Activated B cell treated with CpG ODN at 0.5 μM for 24 hours (primary cell): Measurements from ENCODE around the gene ACCS. TPM values are rescaled to one million over a fixed set of nuclear protein-coding genes. Genes with fewer than 3 reads are reported as not detected.

Experiments used
- ATAC-seq: fragments of 200-7000 bp; cut with Tn5 transposase; one replicate; pipeline ENCODE4 v1.10.0; 2021; ENCODE audit warnings: low read depth, mild to moderate bottlenecking, moderate library complexity
- CTCF ChIA-PET: fragments of 350-600 bp; sonication (Branson Sonifier 250); formaldehyde crosslinking; loops from one replicate; lab custom pipeline; 2021; ENCODE audit warnings: antibody characterized with exemption; lab: Charles Lee
- POLR2A ChIA-PET: fragments of 350-600 bp; sonication (Branson Sonifier 250); formaldehyde crosslinking; loops from one replicate; lab custom pipeline; 2021; ENCODE audit warnings: antibody characterized with exemption; lab: Charles Lee
- DNase-seq: peaks from one replicate; pipeline ENCODE4 v3.0.0; 2022
- H3K27ac Mint-ChIP-seq: one replicate; pipeline ENCODE4 v1.8.0; 2020; ENCODE audit warnings: mixed read lengths
- H3K27me3 Mint-ChIP-seq: one replicate; pipeline ENCODE4 v1.8.0; 2021; ENCODE audit warnings: mixed read lengths
- H3K36me3 Mint-ChIP-seq: one replicate; pipeline ENCODE4 v1.8.0; 2021; ENCODE audit warnings: low read depth, mixed read lengths
- H3K4me1 Mint-ChIP-seq: one replicate; pipeline ENCODE4 v1.8.0; 2021; ENCODE audit warnings: mixed read lengths
- H3K4me3 Mint-ChIP-seq: one replicate; pipeline ENCODE4 v1.8.0; 2020; ENCODE audit warnings: mild to moderate bottlenecking, mixed read lengths
- H3K9me3 Mint-ChIP-seq: one replicate; pipeline ENCODE4 v1.8.0; 2020; ENCODE audit warnings: mixed read lengths
- intact Hi-C: fragments of 100-400 bp; cut with micrococcal nuclease; formaldehyde crosslinking; loops from one replicate; pipeline ENCODE4 v1.15.1; 2024
- total RNA-seq: library from RNA; stranded (reverse); gene quantifications from 2 replicates; pipeline ENCODE4 v1.2.3, GENCODE V29; 2022
- TF ChIP-seq, protein P1 (sequence below): fragments of 200-600 bp; IDR thresholded peaks from one replicate; pipeline ENCODE4 v1.8.0; 2022; ENCODE audit warnings: antibody characterized with exemption, mild to moderate bottlenecking

Gene ACCS
- total RNA-seq, 1 donor from 2014 or later = 27.0 TPM

DNA sequence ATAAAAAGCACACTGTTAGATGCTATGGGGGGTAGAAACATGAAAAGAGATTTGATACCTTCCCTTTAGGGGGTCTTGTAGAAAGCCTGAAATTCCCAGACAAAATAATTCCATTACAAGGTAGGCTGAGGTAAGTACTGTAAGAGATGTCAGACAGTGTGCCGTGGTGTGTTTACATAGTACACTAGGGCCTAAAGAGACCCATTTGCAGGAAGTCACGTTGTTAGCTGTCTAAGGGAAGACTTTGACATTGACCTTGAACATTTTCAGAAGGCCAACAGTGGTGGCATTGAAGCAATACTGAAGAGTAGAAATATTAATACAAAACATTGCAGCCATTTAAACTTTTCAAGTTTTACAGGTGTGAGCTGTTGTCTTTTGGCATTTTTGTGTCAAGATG lies 60.2 kb downstream of the ACCS start:
- DNase-seq = no peak
- TF ChIP-seq, protein P1, sequence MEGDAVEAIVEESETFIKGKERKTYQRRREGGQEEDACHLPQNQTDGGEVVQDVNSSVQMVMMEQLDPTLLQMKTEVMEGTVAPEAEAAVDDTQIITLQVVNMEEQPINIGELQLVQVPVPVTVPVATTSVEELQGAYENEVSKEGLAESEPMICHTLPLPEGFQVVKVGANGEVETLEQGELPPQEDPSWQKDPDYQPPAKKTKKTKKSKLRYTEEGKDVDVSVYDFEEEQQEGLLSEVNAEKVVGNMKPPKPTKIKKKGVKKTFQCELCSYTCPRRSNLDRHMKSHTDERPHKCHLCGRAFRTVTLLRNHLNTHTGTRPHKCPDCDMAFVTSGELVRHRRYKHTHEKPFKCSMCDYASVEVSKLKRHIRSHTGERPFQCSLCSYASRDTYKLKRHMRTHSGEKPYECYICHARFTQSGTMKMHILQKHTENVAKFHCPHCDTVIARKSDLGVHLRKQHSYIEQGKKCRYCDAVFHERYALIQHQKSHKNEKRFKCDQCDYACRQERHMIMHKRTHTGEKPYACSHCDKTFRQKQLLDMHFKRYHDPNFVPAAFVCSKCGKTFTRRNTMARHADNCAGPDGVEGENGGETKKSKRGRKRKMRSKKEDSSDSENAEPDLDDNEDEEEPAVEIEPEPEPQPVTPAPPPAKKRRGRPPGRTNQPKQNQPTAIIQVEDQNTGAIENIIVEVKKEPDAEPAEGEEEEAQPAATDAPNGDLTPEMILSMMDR = no peak
- no peak for ATAC-seq
- Mint-ChIP-seq H3K27ac (no peak overlapping the region), H3K9me3 (no peaks in the 10 kb centered on the region), H3K27me3 (no peaks in the 10 kb centered on the region), H3K36me3 (peaks cover 81% of the 10 kb centered on the region), H3K4me1 (no peaks in the 10 kb centered on the region), H3K4me3 (no peak overlapping the region)
- POLR2A ChIA-PET = no interaction called here
- CTCF ChIA-PET = no interaction called here
- intact Hi-C loops = no loop called here

DNA sequence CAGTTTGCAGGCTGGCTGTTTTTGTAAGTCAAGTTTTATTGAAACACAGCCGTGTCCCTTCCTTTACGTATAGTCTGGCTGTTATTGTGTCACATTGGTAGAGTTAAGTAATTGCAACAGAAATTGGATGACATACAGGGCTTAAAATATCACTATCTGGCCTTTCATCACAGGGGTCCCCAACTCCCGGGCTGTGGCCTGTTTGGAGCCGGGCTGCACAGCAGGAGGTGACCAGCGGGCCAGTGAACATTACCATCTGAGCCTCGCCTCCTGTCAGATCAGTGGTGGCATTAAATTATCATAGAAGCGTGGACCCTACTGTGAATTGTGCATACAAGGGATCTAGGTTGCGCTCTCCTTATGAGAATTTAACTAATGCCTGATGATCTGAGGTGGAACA lies 61.1 kb downstream of the ACCS start:
- ATAC-seq (no peak), DNase-seq (no peak)
- ChIA-PET POLR2A (no interaction called here), CTCF (no interaction called here)
- intact Hi-C loops = no loop called here
- Mint-ChIP-seq H3K27ac (no peak overlapping the region), H3K4me3 (no peak overlapping the region), H3K9me3 (no peaks in the 10 kb centered on the region), H3K4me1 (no peaks in the 10 kb centered on the region), H3K27me3 (no peaks in the 10 kb centered on the region), H3K36me3 (peaks cover 78% of the 10 kb centered on the region)
- TF ChIP-seq, protein P1 = no peak

DNA sequence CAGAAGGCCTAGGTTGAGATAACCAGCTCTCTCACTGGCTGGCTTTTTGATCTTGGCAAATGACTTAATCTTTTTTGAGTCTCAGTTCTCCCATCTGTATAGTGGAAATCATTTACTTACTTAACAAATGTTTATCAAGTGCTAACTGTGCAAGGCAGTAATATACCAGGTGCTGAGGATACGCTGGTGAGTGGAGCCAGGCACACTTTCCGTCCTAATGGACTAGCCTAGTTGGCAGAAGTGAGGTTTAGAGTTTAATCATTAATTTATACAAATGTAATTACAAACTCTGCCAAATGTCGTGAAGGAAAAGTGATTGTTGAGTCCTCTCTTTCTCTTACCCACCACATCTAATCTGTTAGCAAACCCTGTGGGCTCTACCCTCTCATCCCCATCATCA lies 62.7 kb downstream of the ACCS start:
- Mint-ChIP-seq H3K4me3 (no peak overlapping the region), H3K4me1 (no peaks in the 10 kb centered on the region), H3K27me3 (no peaks in the 10 kb centered on the region), H3K36me3 (peaks cover 89% of the 10 kb centered on the region), H3K9me3 (no peaks in the 10 kb centered on the region), H3K27ac (no peak overlapping the region)
- no peak for DNase-seq
- ChIA-PET POLR2A (no interaction called here), CTCF (no interaction called here)
- intact Hi-C loops = no loop called here
- TF ChIP-seq, protein P1 = no peak
- ATAC-seq = no peak

DNA sequence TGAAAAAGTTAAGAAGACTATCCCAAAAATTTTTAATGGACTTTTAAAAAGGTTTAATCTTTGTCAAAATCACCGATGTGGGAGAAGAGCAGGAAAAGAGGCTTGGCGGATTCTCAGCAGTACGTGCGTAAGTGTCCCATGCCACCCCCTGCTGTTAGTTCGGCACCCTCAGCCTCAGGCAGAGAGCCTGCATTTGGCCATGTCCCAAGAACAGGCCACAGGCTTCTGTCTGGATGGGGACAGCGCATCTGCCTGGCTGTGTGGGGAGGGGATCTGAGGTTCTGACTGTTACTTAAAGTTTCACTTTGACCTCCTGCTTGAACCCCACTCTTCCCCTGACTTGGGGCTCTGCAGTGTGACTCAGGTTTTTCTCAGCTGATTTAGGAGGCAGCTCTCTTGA lies 64.7 kb downstream of the ACCS start:
- Mint-ChIP-seq H3K27ac (no peak overlapping the region), H3K9me3 (no peaks in the 10 kb centered on the region), H3K4me3 (no peak overlapping the region), H3K4me1 (no peaks in the 10 kb centered on the region), H3K27me3 (no peaks in the 10 kb centered on the region), H3K36me3 (peaks cover 83% of the 10 kb centered on the region)
- TF ChIP-seq, protein P1 = no peak
- ATAC-seq = no peak
- POLR2A ChIA-PET = no interaction called here
- CTCF ChIA-PET = interaction anchor here (0.8 kb wide), 1 partner anchor 31 kb away, joined by 3 read pairs; no protein-coding TSS in a partner anchor
- no peak for DNase-seq
- intact Hi-C loops = no loop called here

DNA sequence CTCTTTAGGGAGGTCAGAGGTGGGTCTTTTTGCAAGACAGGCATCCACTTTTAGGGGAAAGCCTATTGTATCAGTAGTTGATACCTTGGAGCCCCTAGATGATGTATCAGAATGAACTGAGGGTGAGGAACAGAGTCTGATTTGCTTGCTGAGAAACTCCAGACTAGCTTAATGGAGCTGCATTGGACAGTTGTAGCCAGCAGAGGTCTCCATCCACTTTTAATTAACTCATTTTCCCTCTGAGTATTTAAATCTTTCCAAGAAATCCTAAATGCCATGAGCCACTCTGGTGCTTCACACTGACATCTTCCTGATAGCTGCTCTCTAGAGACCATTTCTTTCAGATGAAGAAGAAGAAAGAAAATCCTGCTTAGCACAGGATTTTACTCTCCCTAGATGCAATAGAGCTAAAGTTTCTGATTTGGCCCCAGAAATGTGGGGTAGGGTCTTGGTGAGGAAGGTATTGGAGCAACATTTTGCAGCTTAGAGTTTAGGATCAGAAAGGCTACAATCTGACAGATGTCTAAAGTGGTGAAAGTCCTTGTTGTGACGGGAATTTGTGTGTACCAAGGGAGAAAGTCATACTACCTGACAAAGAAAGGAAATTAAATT lies 67.4 kb downstream of the ACCS start:
- peaks cover 66% of the 10 kb centered on the region for H3K36me3 Mint-ChIP-seq
- TF ChIP-seq, protein P1 = no peak
- ChIA-PET CTCF (interaction anchor here (0.7 to 1.3 kb wide), 5 partner anchors 11 to 153 kb away, joined by 3 to 4 read pairs (median 3); no protein-coding TSS in a partner anchor), POLR2A (no interaction called here)
- no peaks in the 10 kb centered on the region for H3K9me3 Mint-ChIP-seq
- H3K4me1 Mint-ChIP-seq = no peaks in the 10 kb centered on the region
- H3K4me3 Mint-ChIP-seq = no peak overlapping the region
- ATAC-seq = no peak
- H3K27me3 Mint-ChIP-seq = no peaks in the 10 kb centered on the region
- no peak for DNase-seq
- H3K27ac Mint-ChIP-seq = no peak overlapping the region
- intact Hi-C loops = no loop called here

Other genes with a start within 250 kb of the ACCS start
- gene ALKBH3, start 185.4 kb upstream of the ACCS start, total RNA-seq = 28.3 and 40.5 TPM in 2 replicates
- not detected in 2 replicates for gene C11orf96, start 123.6 kb upstream of the ACCS start, total RNA-seq
- not detected in 2 replicates for gene ACCSL, start 18.3 kb upstream of the ACCS start, total RNA-seq
- 21.9 and 22.1 TPM in 2 replicates for gene EXT2, start 29.4 kb downstream of the ACCS start, total RNA-seq
- gene ALX4, start 243.9 kb downstream of the ACCS start, total RNA-seq = not detected in 2 replicates